ENCODE measurements around the gene STH. TPM values are rescaled to one million over a fixed set of nuclear protein-coding genes. Genes with fewer than 3 reads are reported as not detected.
"Not testable (repeated sequence)": the region's sequence is repeated elsewhere in the genome, so short reads cannot be mapped to it uniquely, and the experiment has no call there.

STH gene, protein sequence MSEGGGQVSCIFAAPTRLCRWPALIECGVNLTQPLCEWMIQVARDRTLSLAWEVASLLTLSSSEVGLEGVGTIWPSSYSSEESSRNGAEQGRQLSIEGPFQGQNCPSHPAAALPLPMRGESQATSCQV
- total RNA-seq, result not detected
- long read RNA-seq, result 0 reads

- DNase-seq (ENCODE audit: low spot score), result no peak
These were observed at the start of gene STH for GRCh38 chr17:45998987-45999899. STH (plus strand) TSS chr17:45999250; CDS start chr17:45999280, 30 bp downstream.

- DNase-seq (ENCODE audit: low spot score), result no peak
These were observed 49.2 kb upstream of the STH start for GRCh38 chr17:45949755-45950320.

DNA sequence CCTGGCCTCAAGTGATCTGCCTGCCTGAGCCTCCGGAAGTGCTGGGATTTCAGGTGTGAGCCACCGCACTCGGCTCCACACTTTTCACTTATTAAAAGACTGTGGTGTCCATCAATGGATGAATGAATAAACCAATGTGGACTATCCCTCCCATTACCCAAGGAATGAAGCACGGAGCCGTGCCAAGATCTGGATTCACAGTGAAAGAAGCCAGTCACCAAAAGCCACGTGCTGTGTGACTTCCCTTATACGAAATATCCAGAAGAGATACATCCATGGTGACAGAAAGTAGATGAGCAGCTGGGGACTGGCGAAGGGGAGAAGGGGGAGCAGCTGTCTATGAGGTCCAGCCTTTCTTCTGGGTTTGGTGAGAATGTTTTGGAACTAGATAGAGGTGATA, 48.2 kb upstream of the STH start:
- no peak for DNase-seq (ENCODE audit: low spot score)

DNA sequence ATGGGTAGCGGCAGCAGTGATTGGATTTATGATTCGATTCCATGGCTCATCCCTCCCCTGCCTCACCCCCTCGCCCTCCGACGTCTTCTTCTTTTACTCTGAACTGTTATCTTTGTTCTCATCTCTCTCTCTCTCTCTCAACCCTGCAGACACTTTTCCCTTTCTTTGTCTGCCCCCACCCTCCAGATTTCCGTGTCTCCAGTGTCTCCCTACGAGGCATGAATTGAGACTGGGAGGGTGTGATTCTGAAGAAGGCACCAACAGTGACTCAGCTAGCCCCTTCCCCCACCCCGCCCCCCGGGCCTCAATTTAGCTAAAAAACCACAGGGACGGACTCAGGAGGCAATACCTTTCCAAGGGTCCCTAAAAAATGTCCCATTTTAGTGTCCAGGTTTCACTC, 47.6 kb upstream of the STH start:
- no peak for DNase-seq (ENCODE audit: low spot score)

- DNase-seq (ENCODE audit: low spot score), result no peak
These were observed 47.1 kb upstream of the STH start for GRCh38 chr17:45951941-45952340.

- no peak for DNase-seq (ENCODE audit: low spot score)
These were observed 46.2 kb upstream of the STH start for GRCh38 chr17:45952814-45953320.

- DNase-seq (ENCODE audit: low spot score), result no peak
These were observed 45.5 kb upstream of the STH start for GRCh38 chr17:45953561-45953960.

- no peak for DNase-seq (ENCODE audit: low spot score)
These were observed 44.1 kb upstream of the STH start for GRCh38 chr17:45954914-45955313.

DNA sequence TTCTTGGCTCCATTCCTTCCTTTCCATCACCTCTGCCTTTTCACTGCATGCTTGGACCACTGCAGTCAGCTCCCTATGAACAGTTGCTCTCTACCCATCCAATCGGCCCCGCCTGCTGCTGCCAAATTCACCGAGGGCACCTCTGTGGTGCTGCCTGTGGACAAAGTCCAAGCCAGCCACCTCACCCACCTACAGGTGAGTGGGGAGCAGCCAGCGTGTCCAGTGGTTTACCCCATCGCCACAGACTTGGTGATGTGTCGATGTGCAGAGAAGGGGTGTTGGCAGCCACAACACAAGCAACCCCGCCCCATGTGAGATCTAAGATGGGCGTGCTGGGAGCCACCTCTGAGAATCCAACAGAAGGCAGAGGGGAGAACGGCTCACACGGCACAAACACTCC, 43.7 kb upstream of the STH start:
- no peak for DNase-seq (ENCODE audit: low spot score)

DNA sequence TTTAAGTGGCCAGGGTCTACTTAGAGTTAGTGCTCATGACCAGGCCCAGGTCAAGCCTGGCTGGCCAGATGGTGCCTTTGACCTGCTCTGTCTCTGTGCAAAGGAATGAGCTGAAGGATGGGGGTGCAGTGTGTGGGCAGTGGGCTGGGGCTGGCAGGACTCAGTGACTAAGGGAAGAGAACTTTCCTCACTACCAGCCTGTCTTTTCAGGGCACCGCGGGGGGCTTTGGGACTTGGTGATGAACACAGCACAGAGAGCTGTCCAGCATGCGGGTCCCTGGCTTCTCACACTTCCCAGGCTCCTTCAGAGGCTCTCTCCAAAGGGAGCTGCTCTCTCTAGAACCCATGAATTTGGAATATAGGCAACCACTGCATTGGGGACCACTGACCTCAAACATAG, 43.0 kb upstream of the STH start:
- no peak for DNase-seq (ENCODE audit: low spot score)

- not testable (repeated sequence) for DNase-seq (ENCODE audit: low spot score)
These were observed 42.3 kb upstream of the STH start for GRCh38 chr17:45956746-45957145.

DNA sequence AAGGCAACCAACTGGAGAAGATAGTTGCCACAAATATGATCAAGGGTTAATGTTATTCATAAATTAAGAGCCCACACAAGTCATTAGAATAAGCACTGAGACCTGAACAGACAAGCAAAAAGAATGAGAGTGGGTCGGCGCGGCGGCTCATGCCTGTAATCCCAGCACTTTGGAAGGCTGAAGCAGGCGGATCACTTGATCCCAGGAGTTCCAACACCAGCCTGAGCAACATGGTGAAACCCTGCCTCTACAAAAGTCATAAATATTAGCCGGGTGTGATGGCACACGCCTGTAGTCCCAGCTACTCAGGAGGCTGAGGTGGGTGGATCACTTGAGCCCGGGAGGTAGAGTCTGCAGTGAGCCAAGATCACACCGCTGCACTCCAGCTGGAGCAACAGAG, 40.7 kb upstream of the STH start:
- no peak for DNase-seq (ENCODE audit: low spot score)

DNA sequence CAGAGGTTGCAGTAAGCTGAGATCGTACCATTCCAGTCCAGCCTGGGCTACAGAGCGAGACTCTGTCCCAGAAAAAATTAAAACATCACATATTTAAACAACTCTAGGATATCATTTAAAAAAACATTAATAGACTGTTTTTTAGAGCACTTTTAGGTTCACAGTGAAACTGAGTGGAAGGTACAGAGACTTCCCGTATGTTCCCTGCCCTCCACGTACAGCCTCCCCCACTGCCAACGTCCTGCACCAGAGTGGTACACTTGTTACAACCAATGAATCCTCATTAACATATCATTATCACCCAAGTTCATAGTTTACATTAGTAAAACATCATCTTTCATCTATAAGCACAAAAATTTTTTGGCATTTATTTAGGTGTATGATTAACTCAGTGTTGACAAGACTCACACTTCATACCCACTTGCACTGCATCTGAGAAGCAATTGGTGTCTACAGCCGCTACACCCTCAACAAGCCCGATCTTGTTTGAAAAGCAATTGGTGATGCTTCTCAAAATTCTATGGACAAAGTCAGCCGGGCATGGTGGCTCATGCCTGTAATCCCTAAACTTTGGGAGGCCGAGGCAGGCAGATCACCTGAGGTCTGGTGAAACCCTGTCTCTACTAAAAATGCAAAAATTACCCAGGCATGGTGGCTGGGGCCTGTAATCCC, 39.9 kb upstream of the STH start:
- DNase-seq (ENCODE audit: low spot score), result no peak

DNA sequence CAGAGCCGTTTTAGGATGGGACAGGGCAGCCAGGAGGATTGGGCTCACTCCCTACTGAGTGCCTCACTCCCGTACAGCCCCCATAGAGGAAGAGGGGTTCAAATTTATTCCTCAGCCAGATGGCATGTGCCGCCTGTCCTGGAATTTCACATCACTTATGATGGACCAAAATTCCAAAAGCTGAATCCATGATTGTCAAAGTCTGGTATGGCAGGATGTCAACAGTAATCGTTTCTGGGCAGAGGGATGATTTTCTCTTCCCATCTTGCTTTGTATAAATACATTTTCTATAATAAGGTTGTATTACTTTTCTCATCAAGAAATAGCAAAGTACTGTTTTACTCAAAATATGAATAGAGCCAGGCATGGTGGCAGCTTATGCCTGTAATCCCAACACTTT, 38.7 kb upstream of the STH start:
- no peak for DNase-seq (ENCODE audit: low spot score)

GRCh38 chr17:45961206-45961605, 37.8 kb upstream of the STH start:
- no peak for DNase-seq (ENCODE audit: low spot score)

- no peak for DNase-seq (ENCODE audit: low spot score)
These were observed 36.7 kb upstream of the STH start for GRCh38 chr17:45962221-45962972.

DNA sequence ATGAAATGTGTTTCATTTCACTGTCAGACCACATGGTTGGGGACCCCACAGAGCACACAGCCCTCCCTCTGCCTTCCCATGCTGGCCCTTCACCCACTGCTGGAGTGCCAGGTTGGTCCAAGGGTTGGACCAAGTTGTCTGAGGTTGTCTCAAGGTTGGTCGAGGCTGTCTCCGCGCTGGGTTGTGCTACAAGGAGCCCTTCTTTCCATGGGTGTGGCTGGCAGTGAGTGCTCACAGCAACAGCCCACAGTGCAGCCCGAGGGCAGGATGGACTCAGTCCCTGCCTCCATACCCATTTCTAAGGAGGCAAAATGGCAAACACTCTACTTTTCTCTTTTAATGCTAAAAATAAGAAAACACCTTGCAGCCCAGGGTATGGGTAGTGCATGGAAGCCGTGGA, 35.8 kb upstream of the STH start:
- DNase-seq (ENCODE audit: low spot score), result no peak

DNA sequence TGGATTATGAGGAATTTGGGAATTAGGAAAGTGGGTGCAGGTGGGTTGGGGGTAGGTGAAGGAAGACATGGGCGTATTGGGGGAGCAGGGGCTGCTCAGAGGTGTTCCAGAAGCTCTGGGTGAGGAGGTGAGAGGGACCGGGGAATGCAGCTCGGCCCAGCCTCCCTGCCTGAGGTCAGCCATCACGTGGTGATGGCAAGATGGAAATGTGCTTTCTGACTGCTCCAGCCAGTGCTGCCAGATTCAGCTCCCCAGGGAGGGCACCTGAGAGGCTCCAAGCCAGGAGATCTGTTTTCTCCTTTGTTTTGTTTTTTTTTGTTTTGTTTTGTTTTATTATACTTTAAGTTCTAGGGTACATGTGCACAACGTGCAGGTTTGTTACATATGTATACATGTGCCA, 35.2 kb upstream of the STH start:
- no peak for DNase-seq (ENCODE audit: low spot score)

DNA sequence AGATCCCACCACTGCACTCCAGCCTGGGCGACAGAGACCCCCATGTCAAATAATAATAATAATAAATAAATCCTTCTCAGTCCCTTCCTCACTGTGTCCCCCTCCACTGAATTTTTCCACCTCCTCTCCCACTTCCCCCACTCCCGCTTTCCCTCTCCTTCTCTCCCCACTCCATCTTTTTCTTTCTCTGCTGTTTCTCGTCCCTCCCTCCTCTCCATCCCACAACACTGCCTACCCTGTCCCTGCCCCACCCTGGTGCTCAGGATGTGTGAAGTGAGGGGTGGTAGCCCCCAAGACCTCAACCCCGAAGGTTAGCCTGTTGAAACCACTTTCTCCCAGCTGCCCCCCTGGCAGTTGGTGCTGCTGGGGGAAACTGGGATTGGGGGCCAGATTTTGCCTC, 34.4 kb upstream of the STH start:
- no peak for DNase-seq (ENCODE audit: low spot score)

- DNase-seq (ENCODE audit: low spot score), result no peak
These were observed 33.2 kb upstream of the STH start for GRCh38 chr17:45965812-45966211.
